SK-N-SH (cell line): ENCODE measurements around the gene SMYD3. TPM values are rescaled to one million over a fixed set of nuclear protein-coding genes. Genes with fewer than 3 reads are reported as not detected.

Source experiments
- CTCF ChIA-PET: fragments of 300-600, 350-600 bp; formaldehyde crosslinking; extraction: SDS; loops from one replicate; lab custom pipeline; 2021; lab: Yijun Ruan, JAX
- POLR2A ChIA-PET: fragments of 350-600 bp; sonication (Branson Sonifier 250); formaldehyde crosslinking; extraction: SDS; loops from one replicate; lab custom pipeline; 2020; ENCODE audit warnings: antibody characterized with exemption, inconsistent platforms; lab: Yijun Ruan, JAX
- DNase-seq: peaks from one replicate; pipeline ENCODE4 v3.0.0; 2012
- H2AFZ ChIP-seq: fragments of 200-600 bp; sonication (generic); 2 replicates; pipeline ENCODE4 v1.8.1; 2016; ENCODE audit warnings: antibody characterized with exemption, mild to moderate bottlenecking, low read depth
- H3F3A ChIP-seq: fragments of 200-600 bp; sonication (generic); replicated peaks from 2 replicates; pipeline ENCODE3; 2016; ENCODE audit warnings: antibody characterized with exemption, mild to moderate bottlenecking; ENCODE audit not compliant: insufficient read depth
- H3K27ac ChIP-seq, 2 experiments: fragments of 200-500 bp in 1 of 2; fragments of 200-600 bp in 1 of 2; sonication (Bioruptor generic) in 1 of 2; sonication (generic), shearing (Covaris generic) in 1 of 2; 2 replicates each; pipeline versions ENCODE4 v1.5.1 to v1.6.1; 2014 to 2016; ENCODE audit warnings: low read depth in 2 of 2, inconsistent platforms in 1 of 2, low read length in 1 of 2, mild to moderate bottlenecking in 1 of 2, mixed read lengths in 1 of 2
- H3K27me3 ChIP-seq: fragments of 200-600 bp; sonication (generic), shearing (Covaris generic); 2 replicates; pipeline ENCODE4 v1.6.1; 2016; ENCODE audit warnings: mixed run types; ENCODE audit not compliant: insufficient read depth
- H3K36me3 ChIP-seq, 2 experiments: fragments of 200-500 bp in 1 of 2; fragments of 200-600 bp in 1 of 2; sonication (Bioruptor generic) in 1 of 2; sonication (generic) in 1 of 2; replicated peaks in 1 of 2; 2 replicates each; pipeline versions ENCODE3 to v1.5.1; 2014 to 2016; ENCODE audit warnings: low read length in 1 of 2, mild to moderate bottlenecking in 1 of 2; ENCODE audit not compliant: insufficient read depth in 2 of 2, control insufficient read depth in 1 of 2
- H3K4me1 ChIP-seq, 2 experiments: fragments of 200-500 bp in 1 of 2; fragments of 200-600 bp in 1 of 2; sonication (Bioruptor generic) in 1 of 2; sonication (generic), shearing (Covaris generic) in 1 of 2; 2 replicates each; pipeline versions ENCODE4 v1.5.1 to v1.6.1; 2014 to 2016; ENCODE audit warnings: low read depth in 1 of 2, low read length in 1 of 2, mixed run types in 1 of 2; ENCODE audit not compliant: insufficient read depth in 2 of 2, control insufficient read depth in 1 of 2
- H3K4me2 ChIP-seq: fragments of 200-600 bp; sonication (generic), shearing (Covaris generic); 2 replicates; pipeline ENCODE4 v1.6.1; 2017; ENCODE audit warnings: mixed run types
- H3K4me3 ChIP-seq, 2 experiments: fragments of 200-500 bp in 1 of 2; fragments of 200-600 bp in 1 of 2; sonication (Bioruptor generic) in 1 of 2; sonication (generic), shearing (Covaris generic) in 1 of 2; 2 replicates each; pipeline versions ENCODE4 v1.5.1 to v1.8.1; 2014 to 2016; ENCODE audit warnings: low read depth in 2 of 2, inconsistent platforms in 1 of 2, low read length in 1 of 2, mild to moderate bottlenecking in 1 of 2, mixed read lengths in 1 of 2, moderate library complexity in 1 of 2
- H3K79me2 ChIP-seq: fragments of 200-600 bp; sonication (generic); 2 replicates; pipeline ENCODE4 v1.8.1; 2017; ENCODE audit warnings: mild to moderate bottlenecking; ENCODE audit not compliant: insufficient read depth
- H3K9ac ChIP-seq: fragments of 200-600 bp; sonication (generic); 2 replicates; pipeline ENCODE4 v1.6.1; 2017; ENCODE audit warnings: mixed run types
- H3K9me2 ChIP-seq: fragments of 200-600 bp; sonication (generic); 2 replicates; pipeline ENCODE4 v1.6.1; 2017; ENCODE audit warnings: mixed run types
- H3K9me3 ChIP-seq: fragments of 200-600 bp; sonication (generic); 2 replicates; pipeline ENCODE4 v1.6.1; 2017; ENCODE audit warnings: mixed run types, mild to moderate bottlenecking, moderate library complexity
- H4K20me1 ChIP-seq: fragments of 200-600 bp; sonication (generic); 2 replicates; pipeline ENCODE4 v1.6.1; 2017; ENCODE audit warnings: mild to moderate bottlenecking, mixed run types; ENCODE audit not compliant: insufficient read depth
- ELF1 ChIP-seq: IDR thresholded peaks from 2 replicates; pipeline ENCODE4 v1.4.0; 2012
- EP300 ChIP-seq, 2 experiments: IDR thresholded peaks; 2 replicates each; pipeline versions ENCODE4 v1.4.0 to v1.6.1; 2012; ENCODE audit warnings: borderline replicate concordance in 1 of 2, low read depth in 1 of 2, low read length in 1 of 2
- GABPA ChIP-seq: IDR thresholded peaks from 2 replicates; pipeline ENCODE4 v1.4.0; 2012; ENCODE audit warnings: low read depth, mild to moderate bottlenecking
- GATA2 ChIP-seq: sonication (generic); formaldehyde crosslinking; IDR thresholded peaks from 2 replicates; pipeline ENCODE4 v1.5.0; 2020; ENCODE audit warnings: mild to moderate bottlenecking, missing genetic modification reagents
- JUND ChIP-seq: IDR thresholded peaks from 2 replicates; pipeline ENCODE4 v1.4.0; 2012
- MXI1 ChIP-seq: IDR thresholded peaks from 2 replicates; pipeline ENCODE4 v1.6.1; 2012; ENCODE audit warnings: mild to moderate bottlenecking, low read depth, low read length, improper control_type of control experiment
- NFIC ChIP-seq: IDR thresholded peaks from 2 replicates; pipeline ENCODE4 v1.4.0; 2012; ENCODE audit warnings: borderline replicate concordance
- POLR2AphosphoS5 ChIP-seq: IDR thresholded peaks from 2 replicates; pipeline ENCODE4 v1.6.1; 2012; ENCODE audit warnings: low read depth, low read length
- RAD21 ChIP-seq: IDR thresholded peaks from 2 replicates; pipeline ENCODE4 v1.6.1; 2012; ENCODE audit warnings: mild to moderate bottlenecking, low read length
- SMC3 ChIP-seq: IDR thresholded peaks from 2 replicates; pipeline ENCODE4 v1.6.1; 2012; ENCODE audit warnings: low read depth, low read length, improper control_type of control experiment
- TEAD4 ChIP-seq: IDR thresholded peaks from 2 replicates; pipeline ENCODE4 v1.4.0; 2012; ENCODE audit warnings: mild to moderate bottlenecking, borderline replicate concordance; ENCODE audit not compliant: insufficient read depth
- USF2 ChIP-seq: fragments of 150-350 bp; IDR thresholded peaks from 2 replicates; pipeline ENCODE4 v1.6.1; 2017; ENCODE audit warnings: antibody characterized with exemption, low read length, low read depth, borderline replicate concordance
- YY1 ChIP-seq: IDR thresholded peaks from 2 replicates; pipeline ENCODE4 v1.4.0; 2012; ENCODE audit warnings: low read depth, mild to moderate bottlenecking
- ZBTB33 ChIP-seq: IDR thresholded peaks from 2 replicates; pipeline ENCODE4 v1.4.0; 2012; ENCODE audit warnings: low read depth, borderline replicate concordance
- WGBS: methylation state at CpG from one replicate; pipeline ENCODE4 v1.1.6; 2017; ENCODE audit warnings: low lambda C conversion rate; 5-methylcytosine and 5-hydroxymethylcytosine counted together
- polyA plus RNA-seq, 3 experiments: library from polyadenylated mRNA; depleted of rRNA; stranded (reverse); fragments of >200 nt; gene quantifications; 2 replicates each; pipeline ENCODE4 v1.2.3, GENCODE V29; 2012

Gene SMYD3
- polyA plus RNA-seq, 1 of the 3 experiments (the other 2 are of a cell fraction): 31.4 TPM

DNA sequence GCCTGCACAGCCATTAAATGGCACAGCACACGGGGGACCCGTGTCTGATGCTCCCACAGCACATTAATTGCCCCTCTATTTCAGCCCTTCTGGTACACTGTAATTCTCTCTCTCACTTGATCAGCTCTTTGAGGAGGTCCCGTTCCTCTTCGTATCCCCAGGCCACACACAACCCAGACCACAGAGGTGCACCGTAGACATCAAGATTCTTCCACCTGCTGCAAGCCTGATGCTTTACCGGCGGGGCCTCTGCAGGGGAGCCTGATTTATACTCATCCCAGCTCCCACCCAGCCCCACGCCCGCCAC lies 759 bp downstream of the SMYD3 start:
- Histone ChIP-seq H2AFZ (peak overlapping the region; percentile 95), H3K9ac (peak overlapping the region; percentile 60; the same call in 1 of the 2 replicates), H3K36me3 (peaks cover 0 to 3% of the 10 kb centered on the region in 2 experiments), H4K20me1 (no peaks in the 10 kb centered on the region), H3K4me1 (peaks cover 0 to 7% of the 10 kb centered on the region in 2 experiments; a peak in 2 of 4 replicates), H3K4me3 (peak overlapping the region; percentile 86 to 93), H3K9me2 (no peaks in the 10 kb centered on the region)
- TF ChIP-seq USF2: no peak
- no peak for TF ChIP-seq MXI1
- TF ChIP-seq GABPA: no peak
- TF ChIP-seq JUND: no peak
- no peak for TF ChIP-seq ZBTB33
- no peak for TF ChIP-seq YY1
- TF ChIP-seq NFIC: no peak
- TF ChIP-seq, all 33 proteins: peak for 0
- DNase-seq: peak; percentile 39
- Histone ChIP-seq H3F3A (no peaks in the 10 kb centered on the region), H3K27ac (no peak overlapping the region), H3K9me3 (no peaks in the 10 kb centered on the region), H3K79me2 (peaks cover 19% of the 10 kb centered on the region; the same call in 1 of the 2 replicates), H3K27me3 (no peaks in the 10 kb centered on the region), H3K4me2 (peak overlapping the region; percentile 97)
- CTCF ChIA-PET: interaction anchor here (1.0 to 4.2 kb wide), 4 partner anchors 9 to 249 kb away, joined by 3 to 18 read pairs (median 17); no protein-coding TSS in a partner anchor
- POLR2A ChIA-PET: no interaction called here
- WGBS: 14% methylated on average over 9 of the region's 9 CpGs

- H3K27me3 ChIP-seq: no peaks in the 10 kb centered on the region
- WGBS: 73% methylated on average over 7 of the region's 7 CpGs
- H2AFZ ChIP-seq: no peak overlapping the region
- no peak overlapping the region for H3K4me2 ChIP-seq
- H3K4me1 ChIP-seq: peaks cover 0 to 7% of the 10 kb centered on the region in 2 experiments; a peak in 2 of 4 replicates
- no peak for DNase-seq
- H3K79me2 ChIP-seq: peaks cover 27% of the 10 kb centered on the region; the same call in 1 of the 2 replicates
- no peaks in the 10 kb centered on the region for H3F3A ChIP-seq
- H3K9me3 ChIP-seq: no peaks in the 10 kb centered on the region
- no peaks in the 10 kb centered on the region for H4K20me1 ChIP-seq
- H3K9me2 ChIP-seq: no peaks in the 10 kb centered on the region
- H3K36me3 ChIP-seq: peaks cover 0 to 3% of the 10 kb centered on the region in 2 experiments
- H3K27ac ChIP-seq: no peak overlapping the region
- H3K4me3 ChIP-seq: no peak overlapping the region
- ChIA-PET CTCF (no interaction called here), POLR2A (no interaction called here)
- TF ChIP-seq RAD21 (no peak), TEAD4 (no peak), USF2 (no peak), ELF1 (no peak), YY1 (no peak), EP300 (IDR thresholded peaks at IDR 0.05; ENCODE audit: borderline replicate concordance in 1 of 2, low read depth in 1 of 2, low read length in 1 of 2) (no peak), SMC3 (no peak), POLR2AphosphoS5 (no peak), GABPA (no peak), GATA2 (CRISPR knock-in tag) (no peak)
- H3K9ac ChIP-seq: no peak overlapping the region
Observed at GRCh38 chr1:246503341-246503740, 3.7 kb downstream of the SMYD3 start.
